BLaER1 treated with 17β-estradiol and CSF1 and Interleukin-3, amounts not matched to agents 10 nM and 100 nM (cell line): ENCODE results near the gene PTBP3.

Experiments
- H3K27ac ChIP-seq, 11 experiments: shearing (Covaris generic); formaldehyde crosslinking; 2 replicates each; pipeline ENCODE4 v1.8.1; 2022
- H3K27me3 ChIP-seq, 11 experiments: shearing (Covaris generic); formaldehyde crosslinking; 2 replicates each; pipeline ENCODE4 v1.8.1; 2022
- H3K36me3 ChIP-seq, 11 experiments: shearing (Covaris generic); formaldehyde crosslinking; 2 replicates each; pipeline ENCODE4 v1.8.1; 2022
- H3K4me1 ChIP-seq, 10 experiments: shearing (Covaris generic); formaldehyde crosslinking; 2 replicates each; pipeline ENCODE4 v1.8.1; 2022
- H3K4me2 ChIP-seq, 11 experiments: shearing (Covaris generic); formaldehyde crosslinking; 2 replicates each; pipeline ENCODE4 v1.8.1; 2022
- H3K4me3 ChIP-seq, 10 experiments: shearing (Covaris generic); formaldehyde crosslinking; 2 replicates each; pipeline ENCODE4 v1.8.1; 2022
- H3K9ac ChIP-seq, 11 experiments: shearing (Covaris generic); formaldehyde crosslinking; 2 replicates each; pipeline ENCODE4 v1.8.1; 2022
- H3K9me3 ChIP-seq, 11 experiments: shearing (Covaris generic); formaldehyde crosslinking; replicated peaks in 1 of 11; 2 replicates each; pipeline ENCODE4 v1.8.1; 2022
- H4K20me1 ChIP-seq, 11 experiments: shearing (Covaris generic); formaldehyde crosslinking; 2 replicates each; pipeline ENCODE4 v1.8.1; 2022
- Cebpa-rat ChIP-seq, 11 experiments: shearing (Covaris generic); IDR thresholded peaks; 2 replicates each; pipeline ENCODE4 v1.8.1; 2022

PTBP3 gene

DNA sequence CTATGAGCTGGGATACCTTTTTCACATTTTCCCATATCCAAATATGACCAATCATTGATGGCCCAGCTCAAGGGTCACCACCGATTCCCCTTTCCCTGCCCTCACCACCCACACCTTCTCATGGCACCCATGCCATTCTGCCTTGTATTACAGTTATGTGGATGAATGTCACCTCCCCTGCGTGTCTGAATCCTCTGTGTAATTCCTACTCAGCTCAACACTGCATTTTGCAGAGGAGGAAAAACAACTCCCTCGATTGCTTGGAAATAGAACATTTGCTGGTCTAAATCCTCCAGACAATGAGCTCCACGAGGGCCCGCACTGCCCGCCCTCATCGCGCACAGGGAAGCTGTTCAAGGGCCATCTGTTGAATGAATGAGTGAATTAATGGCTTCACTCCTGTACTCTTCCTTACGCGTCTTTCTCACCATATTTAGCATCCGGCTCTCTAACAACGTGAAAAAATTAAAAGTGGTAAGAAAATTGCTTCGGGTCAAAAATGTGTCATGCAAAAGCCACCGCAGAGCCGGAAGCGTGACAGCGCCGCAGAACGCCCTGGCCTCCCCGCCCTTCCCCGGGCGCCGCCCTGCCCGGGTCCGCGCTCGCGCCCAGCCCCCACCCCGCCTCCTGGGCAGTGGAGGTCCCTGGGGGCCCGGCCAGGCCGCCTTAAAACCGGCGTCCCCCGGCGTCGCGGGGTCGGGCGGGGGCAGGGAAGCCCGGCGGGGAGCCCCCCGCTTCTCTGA, 159.0 kb downstream of the PTBP3 start:
- peak overlapping the region; percentile 93 to 99 (median 98) for H3K9ac ChIP-seq
- peak overlapping the region; percentile 80 to 95 (median 92) for H3K4me2 ChIP-seq
- H3K36me3 ChIP-seq: peaks cover 0 to 24% (median 5%) of the 10 kb centered on the region in 11 experiments; a peak in 5 of 22 replicates
- TF ChIP-seq Cebpa-rat (IDR thresholded peaks at IDR 0.05): no peak
- H3K4me3 ChIP-seq: peak overlapping the region; percentile 76 to 91 (median 86)
- no peaks in the 10 kb centered on the region for H3K9me3 ChIP-seq
- peaks cover 14 to 78% (median 35%) of the 10 kb centered on the region in 10 experiments for H3K4me1 ChIP-seq
- H4K20me1 ChIP-seq: peaks cover 0 to 11% (median 0%) of the 10 kb centered on the region in 11 experiments; a peak in 5 of 22 replicates
- peak overlapping the region; percentile 95 to 99 (median 98) for H3K27ac ChIP-seq
- no peaks in the 10 kb centered on the region for H3K27me3 ChIP-seq

DNA sequence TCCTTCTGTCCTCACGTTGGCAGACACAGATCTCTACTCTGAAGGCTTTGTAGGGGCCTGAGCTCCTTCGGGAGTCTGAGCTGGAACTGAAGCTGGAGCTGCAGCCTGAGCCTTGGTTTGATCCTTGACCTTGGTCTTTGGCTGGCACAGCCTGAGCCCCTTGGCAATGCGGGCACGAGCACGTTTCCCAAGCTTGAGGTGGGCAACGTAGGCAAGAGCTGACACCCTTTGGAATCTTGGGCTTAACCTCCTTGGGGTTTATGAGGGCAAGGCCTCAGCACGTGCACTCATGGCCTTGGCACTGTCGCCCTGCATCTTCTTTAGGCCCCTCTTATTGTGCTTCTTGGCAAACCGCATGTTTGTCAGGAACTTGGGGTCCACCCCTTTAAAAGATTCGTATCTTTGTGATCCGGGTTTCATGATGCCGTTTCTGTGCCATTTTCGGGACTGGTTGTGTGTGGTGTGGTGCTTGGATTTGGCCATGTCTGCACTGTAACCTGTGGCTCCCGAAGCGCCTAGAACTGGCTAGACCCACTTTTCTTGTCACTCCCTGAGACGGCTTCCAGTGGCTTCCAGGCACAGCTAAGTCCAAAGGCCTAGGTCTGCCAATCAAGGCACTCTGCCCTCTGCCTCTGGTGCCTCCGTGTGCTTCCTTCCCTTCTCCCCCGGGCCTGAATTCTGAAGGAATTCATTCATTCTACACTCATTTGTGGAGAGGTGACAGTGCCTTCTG, 159.8 kb downstream of the PTBP3 start:
- Histone ChIP-seq H3K4me3 (peak overlapping the region in 9 of 10 experiments; percentile 76 to 90 (median 86); a peak in 19 of 20 replicates), H3K4me1 (peaks cover 14 to 76% (median 32%) of the 10 kb centered on the region in 10 experiments), H3K36me3 (peaks cover 0 to 26% (median 5%) of the 10 kb centered on the region in 11 experiments; a peak in 5 of 22 replicates), H3K27me3 (no peaks in the 10 kb centered on the region), H3K9ac (peak overlapping the region in 10 of 11 experiments; percentile 93 to 99 (median 98); a peak in 19 of 22 replicates), H3K9me3 (no peaks in the 10 kb centered on the region), H3K4me2 (peak overlapping the region; percentile 80 to 95 (median 92)), H4K20me1 (peaks cover 0 to 15% (median 3%) of the 10 kb centered on the region in 11 experiments; a peak in 6 of 22 replicates), H3K27ac (peak overlapping the region in 10 of 11 experiments; percentile 95 to 99 (median 98); a peak in 21 of 22 replicates)
- TF ChIP-seq Cebpa-rat (IDR thresholded peaks at IDR 0.05): no peak

DNA sequence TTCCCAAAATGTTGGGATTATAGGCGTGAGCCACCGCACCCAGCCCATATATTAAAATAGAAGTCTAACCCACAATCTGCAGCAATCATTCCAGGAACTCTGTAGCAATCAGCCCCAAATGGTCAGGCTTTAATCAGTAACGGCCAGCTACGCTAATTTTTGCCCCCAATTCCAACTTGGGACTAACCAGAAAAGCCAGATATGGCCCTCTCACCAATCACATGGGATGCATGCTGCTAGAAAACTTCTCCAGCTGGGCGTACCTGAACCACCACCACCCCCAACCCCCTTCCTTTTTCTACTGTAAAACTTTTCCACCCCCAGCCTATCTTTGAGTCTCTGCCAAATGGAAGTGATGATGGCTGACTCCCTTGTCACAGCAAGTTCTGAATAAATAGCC, 162.5 kb downstream of the PTBP3 start:
- peak overlapping the region in 5 of 11 experiments; percentile 7 to 92 (median 25); a peak in 7 of 22 replicates for H3K4me2 ChIP-seq
- peaks cover 0 to 42% (median 20%) of the 10 kb centered on the region in 11 experiments; a peak in 13 of 22 replicates for H4K20me1 ChIP-seq
- H3K36me3 ChIP-seq: peaks cover 0 to 33% (median 5%) of the 10 kb centered on the region in 11 experiments; a peak in 6 of 22 replicates
- H3K9me3 ChIP-seq: no peaks in the 10 kb centered on the region
- peaks cover 21 to 58% (median 38%) of the 10 kb centered on the region in 10 experiments for H3K4me1 ChIP-seq
- no peak overlapping the region for H3K9ac ChIP-seq
- H3K27me3 ChIP-seq: no peaks in the 10 kb centered on the region
- TF ChIP-seq Cebpa-rat (IDR thresholded peaks at IDR 0.05): no peak
- no peak overlapping the region for H3K27ac ChIP-seq
- no peak overlapping the region for H3K4me3 ChIP-seq

DNA sequence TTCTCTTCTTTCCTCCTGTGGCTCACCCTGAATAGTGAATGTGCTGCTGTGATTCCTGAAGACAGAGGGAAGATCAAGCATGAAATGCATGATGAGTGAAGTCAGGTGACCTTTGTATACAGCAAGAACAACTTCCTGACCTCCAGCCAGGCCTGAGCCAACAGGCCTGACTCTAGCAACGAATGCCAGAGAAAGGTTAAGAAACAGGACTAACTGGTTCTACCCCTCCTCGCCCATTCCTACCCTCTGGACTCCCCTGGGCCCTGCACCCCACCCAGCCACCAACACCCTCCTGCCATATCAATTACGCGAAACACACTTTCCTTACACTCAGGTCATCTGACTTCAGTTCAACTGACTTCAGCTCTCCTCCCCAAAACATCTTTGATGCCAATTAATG, 163.2 kb downstream of the PTBP3 start:
- no peaks in the 10 kb centered on the region for H3K27me3 ChIP-seq
- peaks cover 19 to 51% (median 34%) of the 10 kb centered on the region in 10 experiments for H3K4me1 ChIP-seq
- H3K4me3 ChIP-seq: no peak overlapping the region
- no peaks in the 10 kb centered on the region for H3K9me3 ChIP-seq
- TF ChIP-seq Cebpa-rat (IDR thresholded peaks at IDR 0.05): no peak
- H4K20me1 ChIP-seq: peaks cover 0 to 44% (median 21%) of the 10 kb centered on the region in 11 experiments; a peak in 13 of 22 replicates
- H3K9ac ChIP-seq: no peak overlapping the region
- peak overlapping the region in 3 of 11 experiments; percentile 1 to 18 (median 5); a peak in 1 of 22 replicates for H3K4me2 ChIP-seq
- no peak overlapping the region for H3K27ac ChIP-seq
- H3K36me3 ChIP-seq: peaks cover 0 to 33% (median 5%) of the 10 kb centered on the region in 11 experiments; a peak in 6 of 22 replicates

DNA sequence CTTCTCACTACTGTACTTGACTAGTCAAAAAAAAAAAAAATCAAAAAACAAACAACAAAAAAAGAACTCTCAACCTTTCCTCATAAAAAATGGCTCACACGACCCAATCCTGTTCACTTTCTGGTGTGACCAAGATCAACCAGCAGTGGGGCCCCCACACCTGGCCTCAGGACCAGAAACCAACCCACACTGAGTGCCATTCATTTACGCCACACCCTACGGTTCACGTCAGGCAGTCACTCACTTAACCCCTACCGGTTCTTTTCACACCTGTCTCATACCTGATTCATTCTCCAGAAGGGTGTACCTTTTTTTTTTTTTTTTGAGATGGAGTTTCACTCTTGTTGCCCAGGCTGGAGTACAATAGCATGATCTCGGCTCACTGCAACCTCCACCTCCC, 164.1 kb downstream of the PTBP3 start:
- Histone ChIP-seq H3K9ac (no peak overlapping the region), H4K20me1 (peaks cover 0 to 44% (median 21%) of the 10 kb centered on the region in 11 experiments; a peak in 13 of 22 replicates), H3K4me2 (no peak overlapping the region), H3K27me3 (no peaks in the 10 kb centered on the region), H3K4me1 (peaks cover 16 to 50% (median 33%) of the 10 kb centered on the region in 10 experiments), H3K9me3 (no peaks in the 10 kb centered on the region), H3K27ac (no peak overlapping the region), H3K4me3 (no peak overlapping the region), H3K36me3 (peaks cover 0 to 33% (median 5%) of the 10 kb centered on the region in 11 experiments; a peak in 6 of 22 replicates)
- no peak for TF ChIP-seq Cebpa-rat (IDR thresholded peaks at IDR 0.05)

DNA sequence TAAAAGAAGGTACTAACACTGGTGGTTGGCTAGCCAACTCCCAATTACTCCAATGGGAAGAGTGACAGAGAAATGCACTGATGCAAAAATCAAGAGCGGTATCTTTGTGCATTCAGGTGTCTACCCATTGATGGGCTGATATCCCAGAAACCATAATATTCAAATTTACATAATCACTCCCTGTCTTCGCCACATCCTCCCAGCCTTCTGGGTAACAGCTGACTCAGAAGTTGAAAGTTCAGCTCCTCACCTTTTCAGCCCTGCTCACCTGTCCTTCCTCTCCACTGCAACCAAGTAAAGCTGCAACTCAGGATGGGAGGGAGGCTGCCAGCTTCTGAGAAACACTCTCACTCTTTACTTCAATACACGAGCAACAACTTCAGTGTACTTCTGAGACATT, 165.2 kb downstream of the PTBP3 start:
- no peaks in the 10 kb centered on the region for H3K27me3 ChIP-seq
- peaks cover 0 to 50% (median 23%) of the 10 kb centered on the region in 11 experiments; a peak in 13 of 22 replicates for H4K20me1 ChIP-seq
- no peak overlapping the region for H3K9ac ChIP-seq
- peaks cover 0 to 27% (median under 1%) of the 10 kb centered on the region in 11 experiments; a peak in 6 of 22 replicates for H3K36me3 ChIP-seq
- H3K4me2 ChIP-seq: no peak overlapping the region; a peak in 1 of 22 replicates
- TF ChIP-seq Cebpa-rat (IDR thresholded peaks at IDR 0.05): no peak
- no peaks in the 10 kb centered on the region for H3K9me3 ChIP-seq
- H3K27ac ChIP-seq: no peak overlapping the region
- H3K4me3 ChIP-seq: no peak overlapping the region
- H3K4me1 ChIP-seq: peaks cover 10 to 43% (median 24%) of the 10 kb centered on the region in 10 experiments
